SJCRH30 (cell line): ENCODE measurements around the gene EMC10. TPM values are rescaled to one million over a fixed set of nuclear protein-coding genes. Genes with fewer than 3 reads are reported as not detected.
A peak's percentile ranks its signal among the peaks of the same experiment; 100 is the strongest.

Source experiments
- DNase-seq, 2 experiments: peaks; one replicate each; pipeline ENCODE4 v3.0.0-alpha.2; 2015 to 2020
- H3K27ac ChIP-seq: fragments of 250-450 bp; sonication (Bioruptor Pico); 2 replicates; pipeline ENCODE4 v1.5.1; 2020; ENCODE audit warnings: mild to moderate bottlenecking, moderate library complexity
- H3K27me3 ChIP-seq: fragments of 250-450 bp; sonication (Bioruptor Pico); 2 replicates; pipeline ENCODE4 v1.5.1; 2020; ENCODE audit warnings: mild to moderate bottlenecking, moderate library complexity
- H3K36me3 ChIP-seq: fragments of 250-450 bp; sonication (Bioruptor Pico); 2 replicates; pipeline ENCODE4 v1.5.1; 2020; ENCODE audit warnings: mild to moderate bottlenecking, moderate library complexity
- H3K4me1 ChIP-seq: fragments of 250-450 bp; sonication (Bioruptor Pico); 2 replicates; pipeline ENCODE4 v1.5.1; 2020; ENCODE audit warnings: mild to moderate bottlenecking, moderate library complexity
- H3K4me3 ChIP-seq: fragments of 250-450 bp; sonication (Bioruptor Pico); 2 replicates; pipeline ENCODE4 v1.5.1; 2020; ENCODE audit warnings: mild to moderate bottlenecking, moderate library complexity
- H3K9me3 ChIP-seq: fragments of 250-450 bp; sonication (Bioruptor Pico); replicated peaks from 2 replicates; pipeline ENCODE4 v1.5.1; 2020; ENCODE audit warnings: mild to moderate bottlenecking, moderate library complexity
- total RNA-seq: library from RNA; depleted of rRNA; stranded (reverse); fragments of >200 nt; shearing (Covaris generic); gene quantifications from 2 replicates; pipeline ENCODE4 v1.2.3, GENCODE V29; 2014

Gene EMC10
- total RNA-seq, 1 experiment from 2014 or later = 52.7 TPM

GRCh38 chr19:50493171-50493570 is 16.9 kb downstream of the EMC10 start:
- H3K4me1 ChIP-seq = peaks cover 34% of the 10 kb centered on the region
- DNase-seq = no peak
- H3K27me3 ChIP-seq = no peaks in the 10 kb centered on the region
- H3K36me3 ChIP-seq = no peaks in the 10 kb centered on the region
- H3K9me3 ChIP-seq = no peaks in the 10 kb centered on the region
- no peak overlapping the region for H3K4me3 ChIP-seq
- no peak overlapping the region for H3K27ac ChIP-seq

GRCh38 chr19:50494186-50495019 is 18.1 kb downstream of the EMC10 start:
- Histone ChIP-seq H3K4me3 (no peak overlapping the region), H3K27me3 (no peaks in the 10 kb centered on the region), H3K9me3 (no peaks in the 10 kb centered on the region), H3K27ac (no peak overlapping the region), H3K36me3 (no peaks in the 10 kb centered on the region), H3K4me1 (peaks cover 29% of the 10 kb centered on the region)
- no peak for DNase-seq

DNA sequence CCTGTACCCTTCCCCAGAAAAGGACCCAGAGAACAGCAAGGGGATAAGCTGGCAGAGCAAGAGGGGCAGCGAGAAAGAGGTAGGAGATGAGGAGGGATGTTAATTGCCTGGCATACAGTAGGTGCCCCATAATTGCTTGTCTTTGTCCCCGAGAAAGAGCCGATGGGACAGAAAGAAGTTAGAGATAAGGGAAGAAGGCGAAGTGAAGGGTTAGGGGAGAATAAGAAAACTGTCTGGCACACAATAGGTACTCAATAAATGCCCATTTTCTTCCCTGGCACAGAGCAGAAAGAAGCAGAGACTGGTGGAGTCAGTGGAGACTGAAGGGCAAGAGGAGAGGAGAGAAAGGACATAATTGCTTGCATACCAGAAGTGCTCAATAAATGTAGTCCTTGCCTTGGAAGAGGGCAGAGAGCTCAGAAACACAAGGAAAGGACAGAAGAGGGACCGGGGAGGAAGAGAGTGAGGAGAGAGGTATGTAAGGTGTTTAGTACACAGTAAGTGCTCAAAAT is 18.8 kb downstream of the EMC10 start:
- H3K36me3 ChIP-seq = no peaks in the 10 kb centered on the region
- H3K9me3 ChIP-seq = no peaks in the 10 kb centered on the region
- no peak overlapping the region for H3K4me3 ChIP-seq
- no peaks in the 10 kb centered on the region for H3K27me3 ChIP-seq
- peaks cover 24% of the 10 kb centered on the region for H3K4me1 ChIP-seq
- H3K27ac ChIP-seq = no peak overlapping the region
- DNase-seq = no peak

GRCh38 chr19:50496189-50497021 is 20.1 kb downstream of the EMC10 start:
- Histone ChIP-seq H3K27ac (peak overlapping the region; percentile 52), H3K36me3 (no peaks in the 10 kb centered on the region), H3K9me3 (no peaks in the 10 kb centered on the region), H3K4me3 (peak overlapping the region; percentile 69), H3K27me3 (no peaks in the 10 kb centered on the region), H3K4me1 (peaks cover 21% of the 10 kb centered on the region)
- peak; percentile 90 to 93 for DNase-seq

DNA sequence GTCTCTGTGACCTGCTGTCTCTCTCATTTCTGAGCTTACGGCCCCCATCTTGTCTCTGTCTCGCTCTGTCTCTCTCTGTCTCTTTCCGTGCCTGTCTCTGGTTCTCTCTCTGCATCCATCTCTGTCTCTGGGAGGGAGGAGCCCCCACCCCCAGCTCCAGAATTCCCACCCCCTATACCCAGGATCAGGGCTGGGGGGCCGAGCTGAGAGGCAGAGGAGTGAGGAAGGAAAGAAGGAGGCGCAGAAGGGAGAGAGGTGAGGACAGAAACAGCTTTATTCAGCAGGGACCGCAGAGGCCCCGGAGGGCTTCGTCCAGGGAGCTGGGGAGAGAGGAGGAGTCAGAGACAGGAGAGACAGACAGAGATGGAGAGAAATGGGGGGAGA is 20.7 kb downstream of the EMC10 start:
- peaks cover 21% of the 10 kb centered on the region for H3K4me1 ChIP-seq
- H3K4me3 ChIP-seq = peak overlapping the region; percentile 69
- H3K9me3 ChIP-seq = no peaks in the 10 kb centered on the region
- DNase-seq = peak in 1 of 2 experiments; percentile 58
- no peaks in the 10 kb centered on the region for H3K36me3 ChIP-seq
- H3K27ac ChIP-seq = peak overlapping the region; percentile 52
- H3K27me3 ChIP-seq = no peaks in the 10 kb centered on the region

DNA sequence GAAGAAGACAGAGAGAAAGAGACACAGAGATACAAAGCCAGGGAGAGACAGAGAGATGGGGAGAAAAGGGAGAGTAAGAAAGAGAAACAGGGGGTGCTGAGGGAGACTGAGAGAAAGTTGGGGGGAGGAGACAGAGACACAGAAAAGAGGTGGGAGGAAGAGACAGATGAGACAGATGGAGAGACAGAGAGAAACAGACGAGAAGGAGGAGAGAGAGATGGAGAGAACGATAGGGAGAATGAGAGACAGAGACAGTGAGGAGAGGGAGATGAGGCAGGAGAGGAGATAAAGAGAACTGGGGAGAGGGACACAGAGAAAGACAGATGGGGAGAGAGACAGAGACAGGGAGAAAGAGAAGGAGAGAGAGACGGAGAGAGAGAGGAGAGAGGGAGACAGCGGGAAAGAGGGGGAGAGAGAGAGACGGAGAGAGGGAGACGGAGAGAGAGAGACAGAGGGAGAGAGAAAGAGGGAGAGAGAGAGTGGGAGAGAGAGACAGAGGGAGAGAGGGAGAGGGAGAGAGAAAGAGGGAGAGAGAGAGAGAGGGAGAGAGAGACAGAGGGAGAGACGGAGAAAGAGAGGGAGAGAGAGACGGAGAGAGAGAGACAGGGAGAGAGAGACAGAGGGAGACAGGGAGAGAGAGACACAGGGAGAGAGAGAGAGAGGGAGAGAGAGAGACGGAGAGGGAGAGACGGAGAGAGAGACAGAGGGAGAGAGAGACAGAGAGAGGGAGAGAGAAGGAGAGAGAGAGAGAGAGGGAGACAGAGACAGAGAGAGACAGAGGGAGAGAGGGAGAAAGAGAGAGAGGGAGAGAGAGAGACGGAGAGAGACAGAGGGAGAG is 22.1 kb downstream of the EMC10 start:
- Histone ChIP-seq H3K4me3 (peak overlapping the region; percentile 69), H3K36me3 (no peaks in the 10 kb centered on the region), H3K4me1 (peaks cover 26% of the 10 kb centered on the region), H3K27ac (peak overlapping the region; percentile 42), H3K9me3 (no peaks in the 10 kb centered on the region), H3K27me3 (no peaks in the 10 kb centered on the region)
- peak in 1 of 2 experiments; percentile 47 for DNase-seq

GRCh38 chr19:50500060-50500752 is 23.9 kb downstream of the EMC10 start:
- Histone ChIP-seq H3K4me3 (peak overlapping the region; percentile 69), H3K4me1 (peaks cover 26% of the 10 kb centered on the region), H3K27me3 (no peaks in the 10 kb centered on the region), H3K27ac (peak overlapping the region; percentile 85), H3K36me3 (no peaks in the 10 kb centered on the region), H3K9me3 (no peaks in the 10 kb centered on the region)
- peak; percentile 97 to 98 for DNase-seq

DNA sequence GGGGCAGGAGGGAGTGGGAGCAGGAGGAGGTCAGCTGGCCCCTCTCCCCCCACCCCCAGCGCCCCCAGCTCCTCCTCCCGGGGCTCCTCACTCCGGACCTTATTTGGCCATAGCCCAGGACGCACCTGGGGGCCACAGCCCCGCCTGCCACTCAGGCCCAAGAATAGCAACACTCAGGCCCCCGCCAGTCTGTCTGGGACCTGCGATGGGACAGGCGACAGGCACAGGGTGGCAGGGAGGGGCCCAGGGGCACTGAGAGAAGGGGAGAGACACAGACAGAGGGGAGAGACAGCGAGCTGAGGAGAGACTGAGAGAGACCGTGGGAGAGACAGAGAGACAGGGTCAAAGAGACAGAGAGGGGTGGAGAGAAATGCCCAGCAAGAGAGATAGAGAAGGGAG is 24.4 kb downstream of the EMC10 start:
- Histone ChIP-seq H3K27ac (peak overlapping the region; percentile 85), H3K36me3 (no peaks in the 10 kb centered on the region), H3K27me3 (no peaks in the 10 kb centered on the region), H3K4me3 (peak overlapping the region; percentile 69), H3K9me3 (no peaks in the 10 kb centered on the region), H3K4me1 (peaks cover 26% of the 10 kb centered on the region)
- no peak for DNase-seq

GRCh38 chr19:50501186-50501567 is 24.9 kb downstream of the EMC10 start:
- Histone ChIP-seq H3K36me3 (no peaks in the 10 kb centered on the region), H3K4me3 (peak overlapping the region; percentile 69), H3K27ac (peak overlapping the region; percentile 85), H3K9me3 (no peaks in the 10 kb centered on the region), H3K4me1 (peaks cover 23% of the 10 kb centered on the region), H3K27me3 (no peaks in the 10 kb centered on the region)
- no peak for DNase-seq

DNA sequence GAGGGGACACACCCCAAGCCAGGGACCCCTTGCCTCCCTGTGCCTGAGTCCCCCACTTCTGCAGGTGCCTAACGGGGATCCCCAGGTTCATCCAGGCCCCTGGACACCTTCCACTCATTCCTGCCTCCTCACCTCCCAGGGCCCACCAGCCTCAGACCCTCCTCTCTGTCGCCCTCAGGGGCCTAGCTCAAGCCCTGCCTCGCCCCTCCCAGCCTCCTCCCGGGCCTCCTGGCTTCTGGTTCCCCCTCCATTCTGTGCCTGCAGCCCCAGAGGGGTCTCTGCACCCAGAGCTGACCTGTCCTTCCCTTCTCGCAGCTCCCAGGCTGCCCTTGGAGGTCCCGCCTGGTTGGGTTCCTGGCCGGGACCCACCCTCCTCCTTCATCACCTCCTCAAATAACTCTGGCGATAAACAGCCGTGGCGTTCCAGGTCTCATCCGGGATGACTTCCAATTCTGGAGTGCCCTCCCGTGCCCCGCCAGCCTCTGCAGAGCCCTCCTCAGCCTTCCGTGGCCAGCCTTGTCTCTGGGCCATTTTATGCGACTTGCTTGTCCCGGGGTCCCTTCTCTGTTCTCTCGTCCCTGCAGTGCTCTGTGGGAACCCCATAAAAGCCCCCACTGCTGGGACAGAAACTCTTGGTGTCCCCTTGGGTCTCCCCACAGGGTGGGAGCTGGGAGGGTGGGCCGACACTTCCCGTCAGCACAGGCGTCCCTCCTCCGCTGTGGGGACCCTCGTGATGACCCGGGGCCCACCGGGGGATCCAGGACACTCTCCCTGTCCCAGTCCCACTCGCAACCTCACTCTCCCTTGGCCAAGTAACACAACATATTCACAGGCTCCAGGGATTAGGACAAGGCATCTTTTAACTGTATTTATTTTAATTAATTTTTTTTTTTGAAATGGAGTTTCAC is 25.5 kb downstream of the EMC10 start:
- Histone ChIP-seq H3K4me3 (peak overlapping the region; percentile 69), H3K27ac (peak overlapping the region; percentile 85), H3K36me3 (no peaks in the 10 kb centered on the region), H3K4me1 (peaks cover 20% of the 10 kb centered on the region), H3K27me3 (no peaks in the 10 kb centered on the region), H3K9me3 (no peaks in the 10 kb centered on the region)
- DNase-seq = peak; percentile 49 to 55

- Histone ChIP-seq H3K4me3 (no peak overlapping the region), H3K9me3 (no peaks in the 10 kb centered on the region), H3K36me3 (no peaks in the 10 kb centered on the region), H3K27me3 (no peaks in the 10 kb centered on the region), H3K27ac (no peak overlapping the region), H3K4me1 (peaks cover 39% of the 10 kb centered on the region)
- DNase-seq = no peak
Measured at GRCh38 chr19:50505856-50506611, 29.7 kb downstream of the EMC10 start.

DNA sequence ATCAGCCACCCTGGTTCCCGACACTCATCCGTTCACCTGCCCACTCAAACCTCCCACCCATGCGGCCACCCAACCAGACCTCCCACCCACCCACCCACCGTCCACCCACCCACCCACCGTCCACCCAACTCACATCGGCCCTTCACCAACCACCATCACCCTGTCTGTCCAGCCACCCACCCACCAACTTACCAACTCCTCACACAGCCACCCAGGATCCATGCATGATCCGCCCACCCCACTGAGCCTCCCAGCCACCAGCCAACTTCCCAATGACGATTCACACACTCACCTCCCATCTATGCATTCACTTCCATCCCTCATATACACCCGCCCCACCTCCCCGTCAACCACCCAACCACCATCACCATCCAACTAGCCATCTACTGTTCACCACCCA is 30.4 kb downstream of the EMC10 start:
- Histone ChIP-seq H3K27ac (no peak overlapping the region), H3K9me3 (no peaks in the 10 kb centered on the region), H3K27me3 (no peaks in the 10 kb centered on the region), H3K36me3 (no peaks in the 10 kb centered on the region), H3K4me1 (peaks cover 32% of the 10 kb centered on the region), H3K4me3 (no peak overlapping the region)
- no peak for DNase-seq

DNA sequence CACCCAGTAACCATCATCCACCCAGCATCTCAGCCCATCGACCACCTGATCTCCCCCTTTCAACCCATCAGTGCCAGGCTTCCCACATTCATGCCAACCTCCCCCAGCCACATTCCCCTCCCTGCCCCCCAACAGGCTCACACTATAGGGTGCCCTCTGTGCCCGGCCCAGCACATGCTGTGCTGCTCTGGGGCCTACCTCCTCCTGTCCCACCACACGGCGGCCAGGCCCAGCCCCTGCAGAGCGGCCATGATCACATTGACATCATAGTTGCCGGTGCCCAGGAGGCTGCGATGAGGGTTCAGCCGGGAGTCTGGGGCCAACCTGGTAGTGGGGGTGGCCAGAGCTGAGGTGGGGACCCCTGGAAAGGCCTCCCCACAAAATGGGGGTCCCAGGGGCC is 31.1 kb downstream of the EMC10 start:
- Histone ChIP-seq H3K27me3 (no peaks in the 10 kb centered on the region), H3K4me3 (no peak overlapping the region), H3K4me1 (peaks cover 27% of the 10 kb centered on the region), H3K9me3 (no peaks in the 10 kb centered on the region), H3K27ac (no peak overlapping the region), H3K36me3 (no peaks in the 10 kb centered on the region)
- DNase-seq = no peak
